T-helper 17 cell (primary cell): ENCODE data around the gene GK2. TPM values are rescaled to one million over a fixed set of nuclear protein-coding genes. Genes with fewer than 3 reads are reported as not detected.

Experiments used
- ATAC-seq: fragments of 150-1000 bp; cut with Tn5 transposase; 2 replicates; pipeline ENCODE4 v1.10.0; 2021; ENCODE audit warnings: mild to moderate bottlenecking, moderate library complexity
- DNase-seq, 3 donors: peaks; one replicate each; pipeline versions ENCODE4 v3.0.0 to v3.0.0-alpha.2; 2020 to 2021
- H3K9me3 ChIP-seq: one replicate; pipeline ENCODE4 v1.7.0; 2013; ENCODE audit warnings: low read length, mild to moderate bottlenecking; ENCODE audit not compliant: control insufficient read depth, poor library complexity, severe bottlenecking
- H3K27ac Mint-ChIP-seq: one replicate; pipeline ENCODE4 v1.8.0; 2022; ENCODE audit warnings: mild to moderate bottlenecking, moderate library complexity, mixed read lengths
- H3K27me3 Mint-ChIP-seq: one replicate; pipeline ENCODE4 v1.8.0; 2022; ENCODE audit warnings: mixed read lengths
- H3K36me3 Mint-ChIP-seq: one replicate; pipeline ENCODE4 v1.8.0; 2022; ENCODE audit warnings: low read depth, mixed read lengths
- H3K4me1 Mint-ChIP-seq: one replicate; pipeline ENCODE4 v1.8.0; 2022; ENCODE audit warnings: mild to moderate bottlenecking, mixed read lengths
- H3K4me3 Mint-ChIP-seq: one replicate; pipeline ENCODE4 v1.8.0; 2022; ENCODE audit warnings: mild to moderate bottlenecking, moderate library complexity, mixed read lengths
- total RNA-seq, 4 donors: library from RNA in 2 of 4; stranded (reverse) in 2 of 4; gene quantifications; one replicate each; pipeline ENCODE4 v1.2.3 and lab custom pipeline; 2022 to 2026

GK2 gene
- not detected for total RNA-seq
- total RNA-seq (lab: John Stamatoyannopoulos, UW), result 0 reads per million in 2 donors

GRCh38 chr4:79408063-79408462 lies at the start of gene GK2:
TSS of gene GK2 (minus strand) at chr4:79408228. CDS start at chr4:79408200, 28 bp downstream.
- ATAC-seq (no peak), DNase-seq (no peak)
- no peaks in the 10 kb centered on the region for H3K27me3 Mint-ChIP-seq
- no peaks in the 10 kb centered on the region for H3K4me1 Mint-ChIP-seq
- H3K36me3 Mint-ChIP-seq, result no peaks in the 10 kb centered on the region
- H3K9me3 ChIP-seq, result no peaks in the 10 kb centered on the region
- H3K4me3 Mint-ChIP-seq, result no peak within 1 kb of the TSS
- no peak within 1 kb of the TSS for H3K27ac Mint-ChIP-seq

GRCh38 chr4:79455216-79455615 lies 47.2 kb upstream of the GK2 start:
- Mint-ChIP-seq H3K27ac (no peak overlapping the region), H3K27me3 (peaks cover 14% of the 10 kb centered on the region), H3K4me1 (no peaks in the 10 kb centered on the region), H3K4me3 (no peak overlapping the region), H3K36me3 (no peaks in the 10 kb centered on the region)
- no peak for DNase-seq
- no peak for ATAC-seq
- no peaks in the 10 kb centered on the region for H3K9me3 ChIP-seq

GRCh38 chr4:79454656-79455055 lies 46.6 kb upstream of the GK2 start:
- H3K9me3 ChIP-seq, result no peaks in the 10 kb centered on the region
- DNase-seq, result no peak
- Mint-ChIP-seq H3K27me3 (peaks cover 14% of the 10 kb centered on the region), H3K36me3 (no peaks in the 10 kb centered on the region), H3K27ac (no peak overlapping the region), H3K4me1 (no peaks in the 10 kb centered on the region), H3K4me3 (no peak overlapping the region)
- ATAC-seq, result no peak

DNA sequence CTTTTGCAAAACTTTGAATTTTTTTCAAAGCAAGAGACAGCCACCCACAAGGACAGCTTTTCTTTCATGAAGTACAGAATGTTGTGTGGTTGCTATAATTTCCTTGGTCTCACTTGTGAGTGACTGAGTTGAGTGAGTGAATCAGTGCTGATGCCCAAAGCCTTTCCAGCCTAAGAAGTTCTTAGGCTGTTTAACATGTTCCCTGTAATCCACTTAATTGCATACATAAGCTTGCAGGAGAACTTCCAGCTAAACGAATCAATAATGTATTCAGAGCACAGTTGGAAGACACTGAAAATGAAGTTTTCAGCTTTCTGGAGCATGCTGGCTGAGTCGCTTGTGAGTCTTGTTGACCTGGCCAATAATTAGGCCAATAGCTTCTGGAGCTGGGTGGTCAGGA lies 42.0 kb upstream of the GK2 start:
- Mint-ChIP-seq H3K36me3 (no peaks in the 10 kb centered on the region), H3K4me1 (no peaks in the 10 kb centered on the region), H3K27me3 (no peaks in the 10 kb centered on the region), H3K27ac (no peak overlapping the region), H3K4me3 (no peak overlapping the region)
- no peaks in the 10 kb centered on the region for H3K9me3 ChIP-seq
- ATAC-seq, result no peak
- no peak for DNase-seq

DNA sequence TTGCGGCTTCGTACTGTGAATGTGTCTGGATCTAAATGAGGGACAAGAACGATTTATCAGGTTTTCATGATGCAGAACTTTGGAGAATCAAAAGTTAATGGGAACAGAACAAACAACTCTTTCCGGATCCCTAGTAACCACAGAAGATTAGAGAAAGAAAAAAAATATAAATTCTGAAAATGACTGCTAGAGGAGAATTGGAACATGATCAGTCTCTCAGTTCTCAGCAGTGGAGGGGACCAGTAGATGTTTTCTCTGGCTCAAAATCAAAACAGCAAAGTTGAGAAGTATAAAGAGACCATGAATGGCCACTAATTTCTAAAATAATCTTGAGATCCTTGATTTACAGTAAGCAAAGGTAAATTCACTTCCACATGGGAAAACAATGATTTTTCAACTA lies 38.1 kb upstream of the GK2 start:
- Mint-ChIP-seq H3K27me3 (peaks cover 2% of the 10 kb centered on the region), H3K36me3 (no peaks in the 10 kb centered on the region), H3K4me3 (no peak overlapping the region), H3K27ac (no peak overlapping the region), H3K4me1 (no peaks in the 10 kb centered on the region)
- DNase-seq, result no peak
- no peak for ATAC-seq
- H3K9me3 ChIP-seq, result no peaks in the 10 kb centered on the region

GRCh38 chr4:79445371-79445781 lies 37.3 kb upstream of the GK2 start:
- DNase-seq, result no peak
- no peak overlapping the region for H3K27ac Mint-ChIP-seq
- H3K9me3 ChIP-seq, result no peaks in the 10 kb centered on the region
- H3K36me3 Mint-ChIP-seq, result no peaks in the 10 kb centered on the region
- H3K4me1 Mint-ChIP-seq, result no peaks in the 10 kb centered on the region
- ATAC-seq, result no peak
- H3K27me3 Mint-ChIP-seq, result peaks cover 4% of the 10 kb centered on the region
- no peak overlapping the region for H3K4me3 Mint-ChIP-seq

GRCh38 chr4:79442422-79442821 lies 34.4 kb upstream of the GK2 start:
- DNase-seq (no peak), ATAC-seq (no peak)
- peaks cover 4% of the 10 kb centered on the region for H3K27me3 Mint-ChIP-seq
- no peak overlapping the region for H3K27ac Mint-ChIP-seq
- H3K36me3 Mint-ChIP-seq, result no peaks in the 10 kb centered on the region
- H3K9me3 ChIP-seq, result no peaks in the 10 kb centered on the region
- no peaks in the 10 kb centered on the region for H3K4me1 Mint-ChIP-seq
- H3K4me3 Mint-ChIP-seq, result no peak overlapping the region

GRCh38 chr4:79439489-79439888 lies 31.5 kb upstream of the GK2 start:
- Mint-ChIP-seq H3K36me3 (no peaks in the 10 kb centered on the region), H3K4me1 (no peaks in the 10 kb centered on the region), H3K4me3 (no peak overlapping the region), H3K27ac (no peak overlapping the region), H3K27me3 (peaks cover 4% of the 10 kb centered on the region)
- ATAC-seq (no peak), DNase-seq (no peak)
- H3K9me3 ChIP-seq, result no peaks in the 10 kb centered on the region

GRCh38 chr4:79431839-79432238 lies 23.8 kb upstream of the GK2 start:
- ATAC-seq, result no peak
- H3K4me1 Mint-ChIP-seq, result no peaks in the 10 kb centered on the region
- H3K27ac Mint-ChIP-seq, result no peak overlapping the region
- DNase-seq, result no peak
- no peaks in the 10 kb centered on the region for H3K36me3 Mint-ChIP-seq
- H3K9me3 ChIP-seq, result no peaks in the 10 kb centered on the region
- no peaks in the 10 kb centered on the region for H3K27me3 Mint-ChIP-seq
- H3K4me3 Mint-ChIP-seq, result no peak overlapping the region

DNA sequence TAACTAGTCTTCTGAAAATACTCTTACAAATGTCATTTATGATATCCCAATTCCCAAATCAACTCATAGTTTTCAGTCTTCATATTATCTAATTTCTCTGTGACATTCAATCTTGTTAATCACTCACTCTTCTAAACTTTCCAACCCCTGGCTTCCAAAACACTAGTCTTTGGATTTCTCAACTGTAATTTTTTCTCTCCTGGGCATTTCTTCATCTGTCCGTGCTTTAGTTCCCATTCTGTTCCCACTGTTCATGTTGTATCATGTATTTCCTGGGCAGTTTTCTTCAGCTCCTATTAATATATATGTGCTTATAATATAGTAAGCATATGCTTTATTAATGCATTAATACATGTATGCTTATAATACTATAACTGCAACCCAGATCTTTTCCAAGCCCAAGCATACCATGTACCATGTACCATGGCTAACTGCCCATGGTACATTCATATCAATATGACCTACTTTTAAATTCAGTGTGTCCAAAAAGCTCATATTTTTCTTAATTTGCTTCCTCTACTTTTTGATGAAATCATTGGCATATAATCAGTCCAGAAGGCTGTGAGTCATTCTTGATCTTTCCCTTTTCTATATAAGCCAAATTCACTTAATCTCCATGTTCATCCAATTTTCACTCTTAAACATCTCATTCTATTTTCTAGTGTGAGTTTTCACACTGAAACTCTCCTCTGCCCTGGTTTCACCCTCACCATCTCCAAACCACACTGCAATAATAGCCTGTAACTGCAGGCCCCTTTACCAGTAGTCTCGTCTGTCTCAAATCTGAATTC lies 21.3 kb upstream of the GK2 start:
- no peaks in the 10 kb centered on the region for H3K9me3 ChIP-seq
- Mint-ChIP-seq H3K27ac (no peak overlapping the region), H3K4me3 (no peak overlapping the region), H3K4me1 (no peaks in the 10 kb centered on the region), H3K36me3 (no peaks in the 10 kb centered on the region), H3K27me3 (no peaks in the 10 kb centered on the region)
- ATAC-seq, result no peak
- no peak for DNase-seq

- no peaks in the 10 kb centered on the region for H3K36me3 Mint-ChIP-seq
- H3K4me1 Mint-ChIP-seq, result no peaks in the 10 kb centered on the region
- no peaks in the 10 kb centered on the region for H3K27me3 Mint-ChIP-seq
- H3K9me3 ChIP-seq, result no peaks in the 10 kb centered on the region
- ATAC-seq (no peak), DNase-seq (no peak)
- no peak overlapping the region for H3K4me3 Mint-ChIP-seq
- no peak overlapping the region for H3K27ac Mint-ChIP-seq
Observed at GRCh38 chr4:79426989-79427388, 19.0 kb upstream of the GK2 start.

DNA sequence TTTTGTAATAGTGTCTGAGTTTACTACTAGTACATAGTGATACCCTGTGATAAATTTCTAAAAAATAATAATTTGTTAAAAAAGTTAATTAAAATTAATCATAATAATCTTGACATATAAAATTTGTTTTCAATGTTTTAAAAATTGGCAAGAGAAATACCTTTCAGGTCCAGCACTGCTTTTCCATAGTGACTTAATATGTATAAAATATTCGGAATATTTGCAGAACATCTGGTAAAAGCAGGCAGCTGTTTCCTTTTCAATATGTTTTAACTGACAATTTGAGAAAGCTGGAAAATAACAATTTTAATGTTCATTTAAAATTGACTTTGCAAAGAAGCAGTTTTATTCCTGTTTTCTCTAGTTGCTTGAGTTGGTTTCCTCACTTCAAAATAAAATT lies 17.6 kb upstream of the GK2 start:
- H3K4me3 Mint-ChIP-seq, result no peak overlapping the region
- H3K4me1 Mint-ChIP-seq, result no peaks in the 10 kb centered on the region
- no peaks in the 10 kb centered on the region for H3K9me3 ChIP-seq
- no peak overlapping the region for H3K27ac Mint-ChIP-seq
- no peak for ATAC-seq
- no peak for DNase-seq
- no peaks in the 10 kb centered on the region for H3K36me3 Mint-ChIP-seq
- no peaks in the 10 kb centered on the region for H3K27me3 Mint-ChIP-seq

- H3K4me3 Mint-ChIP-seq, result no peak overlapping the region
- no peaks in the 10 kb centered on the region for H3K27me3 Mint-ChIP-seq
- no peak for DNase-seq
- H3K36me3 Mint-ChIP-seq, result no peaks in the 10 kb centered on the region
- no peak for ATAC-seq
- H3K27ac Mint-ChIP-seq, result no peak overlapping the region
- no peaks in the 10 kb centered on the region for H3K4me1 Mint-ChIP-seq
- no peaks in the 10 kb centered on the region for H3K9me3 ChIP-seq
Observed at GRCh38 chr4:79421483-79421882, 13.5 kb upstream of the GK2 start.

DNA sequence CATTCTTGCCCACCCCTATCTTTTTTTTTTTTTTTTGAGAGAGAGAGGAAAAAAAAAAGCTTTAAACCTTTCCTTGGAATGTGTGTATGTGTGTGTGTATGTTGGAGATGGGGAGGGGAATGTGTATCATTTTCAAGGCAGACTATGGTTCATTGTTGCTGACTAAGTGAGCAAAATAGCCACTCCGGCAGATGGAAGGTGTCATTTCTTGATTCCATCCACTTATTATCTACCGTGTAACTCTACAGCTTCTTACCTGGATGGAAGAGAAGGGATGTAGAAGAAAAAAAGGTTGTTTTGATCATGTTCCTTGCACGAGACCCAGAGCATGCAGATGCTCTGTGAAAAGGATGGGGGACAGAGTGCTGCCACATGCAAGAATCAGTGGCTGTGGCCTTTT lies 5.9 kb upstream of the GK2 start:
- ATAC-seq (no peak), DNase-seq (no peak)
- H3K4me3 Mint-ChIP-seq, result no peak overlapping the region
- H3K27ac Mint-ChIP-seq, result no peak overlapping the region
- H3K4me1 Mint-ChIP-seq, result no peaks in the 10 kb centered on the region
- H3K9me3 ChIP-seq, result no peaks in the 10 kb centered on the region
- no peaks in the 10 kb centered on the region for H3K27me3 Mint-ChIP-seq
- H3K36me3 Mint-ChIP-seq, result no peaks in the 10 kb centered on the region
